ENCODE data around the gene IGSF21.
"Not testable (repeated sequence)": the region's sequence is repeated elsewhere in the genome, so short reads cannot be mapped to it uniquely, and the experiment has no call there.

The IGSF21 gene

GRCh38 chr1:18145851-18146618 lies 38.4 kb downstream of the IGSF21 start:
- no peak for DNase-seq (ENCODE audit: low read depth)

- DNase-seq (ENCODE audit: low read depth), result no peak
These were observed 39.3 kb downstream of the IGSF21 start for GRCh38 chr1:18146886-18147285.

DNA sequence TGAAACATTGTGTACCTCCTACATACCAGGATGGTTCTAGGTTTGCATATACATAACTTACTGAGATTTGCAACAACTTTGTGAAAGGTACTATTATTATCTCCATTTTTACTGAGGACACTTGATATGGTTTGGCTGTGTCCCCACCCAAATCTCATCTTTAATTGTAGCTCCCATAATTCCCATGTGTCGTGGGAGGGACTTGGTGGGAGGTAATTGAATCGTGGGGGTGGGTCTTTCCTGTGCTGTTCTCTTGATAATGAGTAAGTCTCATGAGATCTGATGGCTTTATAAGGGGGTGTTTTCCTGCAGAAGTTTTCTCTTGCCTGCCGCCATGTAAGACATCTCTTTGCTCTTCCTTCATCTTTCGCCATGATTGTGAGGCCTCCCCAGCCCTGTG lies 40.1 kb downstream of the IGSF21 start:
- no peak for DNase-seq (ENCODE audit: low read depth)

GRCh38 chr1:18148461-18148860 lies 40.9 kb downstream of the IGSF21 start:
- DNase-seq (ENCODE audit: low read depth), result no peak

- no peak for DNase-seq (ENCODE audit: low read depth)
These were observed 41.5 kb downstream of the IGSF21 start for GRCh38 chr1:18149027-18149641.

DNA sequence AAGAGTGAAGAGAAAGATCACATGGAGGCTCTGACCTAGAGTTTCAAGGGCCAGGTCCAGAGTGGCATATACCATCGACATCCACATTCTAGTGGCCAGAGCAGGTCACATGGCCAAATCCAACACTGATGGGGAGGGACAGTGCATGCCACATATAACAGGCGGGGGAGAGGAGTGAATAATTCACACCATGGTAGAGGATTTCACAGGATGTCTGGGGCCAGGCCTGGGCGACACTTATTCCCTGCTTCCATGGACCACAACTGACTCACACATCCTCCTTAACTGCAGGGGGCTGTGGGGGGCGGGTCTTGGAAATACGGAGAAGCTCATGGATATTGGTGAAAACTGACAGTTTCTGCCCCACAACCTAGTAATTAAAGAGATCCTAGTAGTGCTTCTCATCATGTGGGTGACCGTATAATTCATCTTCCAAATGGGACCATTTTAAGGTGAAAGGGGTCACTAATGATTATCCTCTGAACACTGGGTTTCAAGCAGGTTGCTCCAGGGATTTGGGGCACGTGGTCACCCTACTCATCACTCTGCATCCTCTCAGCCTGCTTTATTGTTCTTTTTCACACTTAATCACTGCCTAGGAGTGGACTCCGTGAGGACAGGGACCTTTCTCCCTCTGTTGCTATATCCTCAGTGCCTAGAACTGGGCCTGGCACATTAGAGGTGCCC lies 44.0 kb downstream of the IGSF21 start:
- no peak for DNase-seq (ENCODE audit: low read depth)

GRCh38 chr1:18154430-18155194 lies 47.0 kb downstream of the IGSF21 start:
- DNase-seq (ENCODE audit: low read depth), result no peak

DNA sequence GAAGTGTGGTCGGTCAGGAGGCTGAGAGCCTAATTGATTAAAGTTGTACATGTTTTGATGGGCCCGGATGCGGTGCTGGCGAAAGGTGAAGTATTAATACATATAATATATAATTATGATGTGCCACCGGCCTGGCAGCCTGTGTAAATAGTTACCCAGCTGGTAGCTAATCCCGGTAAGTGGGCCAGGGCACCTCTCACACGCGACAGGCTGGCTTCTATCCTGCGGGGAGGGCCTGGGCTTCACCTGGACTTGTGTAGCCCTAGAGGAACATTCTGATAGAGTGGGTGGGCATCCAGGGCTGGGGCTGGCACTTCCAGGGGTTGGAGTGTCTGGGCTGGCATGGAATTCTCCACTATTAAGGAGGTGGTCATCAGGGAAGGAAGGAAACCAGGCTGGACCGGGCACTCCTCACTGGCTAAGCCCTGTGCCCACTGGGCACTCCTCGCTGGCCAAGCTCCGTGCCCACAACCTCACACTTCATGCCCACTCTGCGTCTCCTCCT lies 48.3 kb downstream of the IGSF21 start:
- no peak for DNase-seq (ENCODE audit: low read depth)

DNA sequence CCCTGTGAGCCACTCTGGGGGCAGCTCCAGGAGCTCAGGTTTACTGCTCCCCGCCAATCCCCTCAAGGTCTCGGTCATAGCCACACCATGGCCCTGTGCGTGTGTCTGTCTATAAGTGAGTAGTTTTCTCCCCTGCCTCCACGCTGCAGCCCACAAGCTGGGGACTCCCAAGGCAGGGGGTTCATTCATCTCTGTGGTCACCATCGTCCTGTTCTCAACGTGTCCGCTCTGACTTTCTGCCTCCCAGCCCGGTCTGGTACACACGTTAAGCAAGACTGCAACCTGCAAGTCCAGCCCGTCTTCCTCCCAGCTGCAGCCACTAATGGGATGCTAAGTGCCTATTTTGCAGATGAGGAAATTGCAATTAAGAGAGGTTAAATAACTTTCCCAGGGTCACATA lies 49.8 kb downstream of the IGSF21 start:
- DNase-seq (ENCODE audit: low read depth), result no peak

GRCh38 chr1:18157968-18158367 lies 50.4 kb downstream of the IGSF21 start:
- DNase-seq (ENCODE audit: low read depth), result no peak

DNA sequence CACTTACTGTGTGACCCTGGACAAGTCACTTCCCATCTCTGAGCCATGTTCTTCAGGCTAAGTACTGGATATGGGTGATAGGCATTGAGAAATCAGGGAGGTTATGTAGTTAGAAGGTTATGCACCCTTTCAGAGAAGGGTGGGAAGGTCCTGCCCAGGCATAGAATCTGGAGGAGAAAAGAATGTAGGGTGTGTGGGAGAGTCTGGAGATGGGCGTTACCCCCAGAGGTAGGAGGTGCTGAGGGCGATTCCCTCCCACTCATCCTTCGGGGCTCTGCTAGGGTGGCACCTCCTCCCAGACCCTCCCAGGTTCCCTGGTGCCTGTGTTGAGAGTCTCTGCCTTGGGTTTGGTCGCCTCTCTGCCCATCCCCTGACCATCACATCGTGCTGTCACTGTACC lies 51.1 kb downstream of the IGSF21 start:
- no peak for DNase-seq (ENCODE audit: low read depth)

GRCh38 chr1:18160290-18160942 lies 52.8 kb downstream of the IGSF21 start:
- DNase-seq (ENCODE audit: low read depth), result no peak

DNA sequence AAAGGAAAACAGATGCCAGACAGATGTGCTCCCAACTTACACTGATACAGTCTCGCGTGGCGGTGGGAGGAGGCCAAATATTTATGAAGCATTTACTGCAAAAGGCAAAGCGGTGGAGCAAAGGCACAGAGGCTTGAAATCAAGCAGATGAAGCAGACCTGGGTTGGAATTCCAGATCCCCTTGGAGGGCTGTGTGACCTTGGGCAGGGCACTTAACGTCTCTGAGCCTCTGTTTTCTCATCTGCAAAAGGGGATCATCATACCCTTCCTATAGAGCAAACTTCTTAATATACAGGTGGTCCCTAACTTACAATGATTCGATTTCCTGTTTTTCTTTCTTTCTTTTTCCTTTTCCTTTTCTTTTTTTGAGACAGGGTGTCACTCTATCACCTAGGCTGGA lies 54.1 kb downstream of the IGSF21 start:
- no peak for DNase-seq (ENCODE audit: low read depth)

- not testable (repeated sequence) for DNase-seq (ENCODE audit: low read depth)
These were observed 58.0 kb downstream of the IGSF21 start for GRCh38 chr1:18165640-18166039.

DNA sequence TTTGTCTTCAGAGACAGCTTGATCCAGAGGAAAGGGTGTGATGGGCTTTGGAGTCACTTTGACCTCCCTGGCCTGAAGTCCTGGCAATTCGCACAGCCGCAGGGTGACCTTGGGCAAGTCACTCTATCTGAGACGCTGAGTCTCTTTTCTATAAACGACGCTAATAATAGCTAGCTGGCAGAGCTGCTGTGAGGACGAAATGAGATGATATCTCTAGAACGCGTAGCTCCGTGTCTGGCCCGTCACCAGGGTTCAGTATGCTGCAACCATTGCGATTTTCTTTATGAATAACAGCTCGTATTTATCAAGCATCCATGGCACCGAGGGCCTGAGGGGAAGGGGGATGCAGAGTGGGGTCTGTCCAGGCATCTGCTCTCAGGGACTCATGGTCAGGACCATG lies 58.7 kb downstream of the IGSF21 start:
- DNase-seq (ENCODE audit: low read depth), result no peak

DNA sequence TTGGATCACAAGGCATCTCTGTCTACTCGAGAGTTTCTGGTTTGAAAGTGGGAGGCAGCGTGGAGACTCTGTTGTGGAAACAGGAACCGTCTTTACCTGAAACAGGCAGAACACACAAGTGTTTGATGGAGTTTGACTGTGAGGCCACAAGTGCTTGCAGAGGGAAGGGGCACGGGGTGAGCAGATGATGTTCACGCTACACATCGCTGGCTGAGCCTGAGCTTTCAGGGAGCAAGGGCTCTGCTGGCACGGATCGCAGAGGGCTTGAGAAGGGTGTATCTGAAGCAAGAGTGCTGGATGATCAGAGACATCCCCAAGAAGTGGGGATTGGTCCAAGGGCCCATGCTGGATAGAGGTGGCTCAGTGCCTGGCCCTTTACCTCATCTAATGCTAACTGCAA lies 59.3 kb downstream of the IGSF21 start:
- no peak for DNase-seq (ENCODE audit: low read depth)

DNA sequence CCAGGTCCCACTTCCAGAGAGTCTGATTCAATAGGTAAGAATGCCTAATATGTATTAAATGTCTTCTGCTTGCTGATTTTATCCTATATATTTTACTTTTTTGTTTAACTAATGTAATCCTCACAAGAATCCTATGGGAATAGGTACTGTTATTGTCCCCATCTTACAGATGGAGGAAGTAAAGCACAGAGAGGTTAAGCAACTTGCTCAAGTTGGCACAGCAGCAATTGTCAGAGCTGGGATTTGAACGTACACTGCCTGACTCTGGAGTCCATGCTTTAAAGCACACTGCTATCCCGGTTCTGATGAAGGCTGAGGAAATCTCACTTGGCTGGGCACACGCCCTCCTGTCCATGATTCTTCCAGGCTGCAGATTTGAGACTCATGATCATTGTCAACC lies 62.8 kb downstream of the IGSF21 start:
- DNase-seq (ENCODE audit: low read depth), result no peak

- DNase-seq (ENCODE audit: low read depth), result no peak
These were observed 66.4 kb downstream of the IGSF21 start for GRCh38 chr1:18174037-18174436.

- DNase-seq (ENCODE audit: low read depth), result no peak
These were observed 67.5 kb downstream of the IGSF21 start for GRCh38 chr1:18175051-18175450.

- no peak for DNase-seq (ENCODE audit: low read depth)
These were observed 68.2 kb downstream of the IGSF21 start for GRCh38 chr1:18175530-18176377.

- DNase-seq (ENCODE audit: low read depth), result no peak
These were observed 69.0 kb downstream of the IGSF21 start for GRCh38 chr1:18176619-18177018.
